Measurements from ENCODE around the gene IRAK3.
"Not testable (repeated sequence)": the region's sequence is repeated elsewhere in the genome, so short reads cannot be mapped to it uniquely, and the experiment has no call there.

Gene IRAK3

DNA sequence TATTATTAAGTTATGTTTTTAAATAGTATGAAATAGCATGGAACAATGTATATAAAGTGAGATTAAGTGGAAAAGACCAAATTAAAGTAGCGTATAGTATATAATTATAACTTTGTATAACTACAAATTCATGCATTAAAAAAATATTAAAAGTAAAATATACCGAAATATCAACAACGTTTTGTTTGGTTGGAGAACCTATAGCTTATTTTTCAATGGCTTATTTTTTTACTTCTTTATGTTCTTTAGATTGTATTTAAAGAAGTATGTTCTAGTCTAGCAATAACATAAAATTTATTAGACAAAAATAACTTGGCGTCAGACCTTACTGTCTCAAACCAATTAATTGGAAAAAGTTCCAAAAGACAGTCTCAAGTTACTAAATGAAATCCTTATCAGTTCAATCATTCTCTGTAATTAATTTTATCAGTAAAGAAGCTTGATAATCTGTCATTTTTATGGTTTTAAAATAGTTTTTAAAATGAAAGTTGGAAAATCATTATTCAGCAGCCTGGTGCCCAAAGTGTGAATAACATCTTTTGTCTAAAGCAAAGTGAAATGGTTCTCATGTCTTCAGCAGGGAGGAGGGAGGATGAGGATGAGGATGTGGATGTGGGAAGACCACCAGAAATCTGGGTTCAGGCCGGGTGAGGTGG lies 46.7 kb downstream of the IRAK3 start:
- H3K36me3 ChIP-seq (ENCODE audit: low read length), result no peaks in the 10 kb centered on the region
- H3K27me3 ChIP-seq (ENCODE audit: low read length), result no peaks in the 10 kb centered on the region
- no peaks in the 10 kb centered on the region for H3K9me3 ChIP-seq (ENCODE audit: insufficient read depth, low read length)
- H3F3A ChIP-seq (ENCODE audit: insufficient read depth), result peaks cover 8% of the 10 kb centered on the region; the same call in 1 of the 2 replicates
- H4K20me1 ChIP-seq (ENCODE audit: low read depth, low read length), result no peaks in the 10 kb centered on the region
- H3K4me2 ChIP-seq (ENCODE audit: low read depth, low read length, poor library complexity, severe bottlenecking), result peak overlapping the region; percentile 76
- no peaks in the 10 kb centered on the region for H3K9me2 ChIP-seq (replicated peaks; ENCODE audit: insufficient read depth, low read length)
- peak overlapping the region; percentile 53 for H3K4me3 ChIP-seq (ENCODE audit: insufficient read depth, low read length, poor library complexity, severe bottlenecking)
- H2AFZ ChIP-seq (ENCODE audit: low read depth, low read length, severe bottlenecking), result peak overlapping the region; percentile 72
- TF ChIP-seq EZH2phosphoT487 (conservative IDR thresholded peaks at IDR 0.05; ENCODE audit: low read length), result no peak
- TF ChIP-seq, protein P1, sequence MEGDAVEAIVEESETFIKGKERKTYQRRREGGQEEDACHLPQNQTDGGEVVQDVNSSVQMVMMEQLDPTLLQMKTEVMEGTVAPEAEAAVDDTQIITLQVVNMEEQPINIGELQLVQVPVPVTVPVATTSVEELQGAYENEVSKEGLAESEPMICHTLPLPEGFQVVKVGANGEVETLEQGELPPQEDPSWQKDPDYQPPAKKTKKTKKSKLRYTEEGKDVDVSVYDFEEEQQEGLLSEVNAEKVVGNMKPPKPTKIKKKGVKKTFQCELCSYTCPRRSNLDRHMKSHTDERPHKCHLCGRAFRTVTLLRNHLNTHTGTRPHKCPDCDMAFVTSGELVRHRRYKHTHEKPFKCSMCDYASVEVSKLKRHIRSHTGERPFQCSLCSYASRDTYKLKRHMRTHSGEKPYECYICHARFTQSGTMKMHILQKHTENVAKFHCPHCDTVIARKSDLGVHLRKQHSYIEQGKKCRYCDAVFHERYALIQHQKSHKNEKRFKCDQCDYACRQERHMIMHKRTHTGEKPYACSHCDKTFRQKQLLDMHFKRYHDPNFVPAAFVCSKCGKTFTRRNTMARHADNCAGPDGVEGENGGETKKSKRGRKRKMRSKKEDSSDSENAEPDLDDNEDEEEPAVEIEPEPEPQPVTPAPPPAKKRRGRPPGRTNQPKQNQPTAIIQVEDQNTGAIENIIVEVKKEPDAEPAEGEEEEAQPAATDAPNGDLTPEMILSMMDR (IDR thresholded peaks at IDR 0.05; ENCODE audit: insufficient read depth, low read length, poor library complexity, severe bottlenecking), result no peak
- no peak overlapping the region for H3K27ac ChIP-seq (ENCODE audit: low read depth, low read length)
- no peaks in the 10 kb centered on the region for H3K79me2 ChIP-seq (ENCODE audit: insufficient read depth, low read length)
- peak overlapping the region; percentile 47 for H3K9ac ChIP-seq (ENCODE audit: low read length)

DNA sequence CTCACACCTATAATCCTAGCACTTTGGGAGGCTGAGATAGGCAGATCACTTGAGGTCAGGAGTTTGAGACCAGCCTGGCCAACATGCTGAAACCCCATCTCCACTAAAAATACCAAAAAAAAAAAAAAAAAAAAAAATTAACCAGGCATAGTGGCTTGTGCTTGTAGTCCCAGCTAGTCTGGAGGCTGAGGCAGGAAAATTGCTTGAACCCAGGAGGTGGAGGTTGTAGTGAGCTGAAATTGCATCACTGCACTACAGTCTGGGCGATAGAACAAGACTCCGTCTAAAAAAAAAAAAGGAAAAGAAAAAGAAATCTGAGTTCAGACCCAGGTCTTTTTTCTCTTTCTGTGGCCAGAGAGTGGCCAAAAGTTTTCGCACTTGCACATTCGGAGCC lies 47.3 kb downstream of the IRAK3 start:
- not testable (repeated sequence) for H3K27me3 ChIP-seq (ENCODE audit: low read length); H3K36me3 ChIP-seq (ENCODE audit: low read length); H3K79me2 ChIP-seq (ENCODE audit: insufficient read depth, low read length); H4K20me1 ChIP-seq (ENCODE audit: low read depth, low read length); H3K9me2 ChIP-seq (replicated peaks; ENCODE audit: insufficient read depth, low read length); H3K27ac ChIP-seq (ENCODE audit: low read depth, low read length); H3K4me2 ChIP-seq (ENCODE audit: low read depth, low read length, poor library complexity, severe bottlenecking); H3K9ac ChIP-seq (ENCODE audit: low read length); H3F3A ChIP-seq (ENCODE audit: insufficient read depth); H3K9me3 ChIP-seq (ENCODE audit: insufficient read depth, low read length); H3K4me3 ChIP-seq (ENCODE audit: insufficient read depth, low read length, poor library complexity, severe bottlenecking); H2AFZ ChIP-seq (ENCODE audit: low read depth, low read length, severe bottlenecking)

DNA sequence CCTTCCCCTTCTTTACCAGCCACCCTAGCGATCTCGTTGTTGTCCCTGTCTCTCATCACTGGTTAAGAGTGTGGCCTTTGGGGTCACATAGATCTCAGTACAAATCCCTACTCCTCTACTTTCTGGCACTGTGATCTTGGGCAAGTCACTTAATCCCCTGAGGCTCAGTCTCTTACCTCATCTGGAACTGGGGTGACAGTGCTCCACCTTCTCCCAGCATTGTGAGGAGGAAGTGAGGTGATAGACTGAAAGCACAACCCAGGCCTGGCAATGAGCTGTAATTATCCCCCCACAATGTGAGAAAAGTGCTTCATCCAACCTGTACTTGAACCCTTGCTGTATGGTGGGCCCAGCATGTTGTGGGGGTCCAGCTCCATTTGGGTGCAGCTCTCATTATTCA lies 48.0 kb downstream of the IRAK3 start:
- H3K9ac ChIP-seq (ENCODE audit: low read length), result no peak overlapping the region
- no peaks in the 10 kb centered on the region for H4K20me1 ChIP-seq (ENCODE audit: low read depth, low read length)
- H3K79me2 ChIP-seq (ENCODE audit: insufficient read depth, low read length), result no peaks in the 10 kb centered on the region
- no peak overlapping the region for H3K27ac ChIP-seq (ENCODE audit: low read depth, low read length)
- peaks cover 8% of the 10 kb centered on the region; the same call in 1 of the 2 replicates for H3F3A ChIP-seq (ENCODE audit: insufficient read depth)
- no peak for TF ChIP-seq EZH2phosphoT487 (conservative IDR thresholded peaks at IDR 0.05; ENCODE audit: low read length)
- TF ChIP-seq, protein P1 (IDR thresholded peaks at IDR 0.05; ENCODE audit: insufficient read depth, low read length, poor library complexity, severe bottlenecking), result no peak
- H3K4me2 ChIP-seq (ENCODE audit: low read depth, low read length, poor library complexity, severe bottlenecking), result no peak overlapping the region
- H3K9me2 ChIP-seq (replicated peaks; ENCODE audit: insufficient read depth, low read length), result no peaks in the 10 kb centered on the region
- H3K4me3 ChIP-seq (ENCODE audit: insufficient read depth, low read length, poor library complexity, severe bottlenecking), result no peak overlapping the region
- no peaks in the 10 kb centered on the region for H3K36me3 ChIP-seq (ENCODE audit: low read length)
- no peak overlapping the region for H2AFZ ChIP-seq (ENCODE audit: low read depth, low read length, severe bottlenecking)
- no peaks in the 10 kb centered on the region for H3K9me3 ChIP-seq (ENCODE audit: insufficient read depth, low read length)
- no peaks in the 10 kb centered on the region for H3K27me3 ChIP-seq (ENCODE audit: low read length)

DNA sequence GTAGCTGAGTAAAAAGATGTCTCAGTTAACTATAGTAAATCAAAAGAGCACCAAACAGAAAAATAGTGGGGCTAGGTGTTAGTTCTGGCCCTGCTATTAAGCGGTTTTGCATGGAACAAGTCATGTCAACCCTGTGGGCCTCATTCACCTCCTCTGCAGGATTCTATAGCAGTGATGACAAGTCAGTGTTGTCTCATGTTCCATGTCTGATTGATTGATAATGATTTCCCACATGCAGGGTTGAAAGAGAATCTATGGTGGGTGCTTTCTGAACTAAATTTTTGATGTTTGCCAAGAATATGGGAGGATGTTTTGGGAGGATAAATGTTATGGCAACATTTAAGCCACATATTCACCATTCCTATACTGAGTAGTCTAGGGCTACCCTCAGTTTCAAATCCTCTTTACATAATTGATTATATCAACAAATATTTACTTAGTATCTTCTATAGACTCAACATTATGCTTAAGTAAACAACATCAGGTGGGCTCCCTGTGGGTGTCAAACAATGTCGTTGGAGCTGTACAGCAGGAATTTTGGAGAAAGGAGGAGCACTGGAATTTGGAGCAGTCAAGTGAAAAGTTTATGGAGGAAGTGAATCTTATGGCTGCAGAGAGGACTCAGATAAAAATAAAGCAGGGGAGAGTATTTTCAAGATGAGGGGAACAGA lies 48.6 kb downstream of the IRAK3 start:
- H3K9ac ChIP-seq (ENCODE audit: low read length), result no peak overlapping the region
- TF ChIP-seq EZH2phosphoT487 (conservative IDR thresholded peaks at IDR 0.05; ENCODE audit: low read length), result no peak
- TF ChIP-seq, protein P1 (IDR thresholded peaks at IDR 0.05; ENCODE audit: insufficient read depth, low read length, poor library complexity, severe bottlenecking), result no peak
- no peaks in the 10 kb centered on the region for H4K20me1 ChIP-seq (ENCODE audit: low read depth, low read length)
- peaks cover 5% of the 10 kb centered on the region; the same call in 1 of the 2 replicates for H3F3A ChIP-seq (ENCODE audit: insufficient read depth)
- H3K9me2 ChIP-seq (replicated peaks; ENCODE audit: insufficient read depth, low read length), result no peaks in the 10 kb centered on the region
- H3K9me3 ChIP-seq (ENCODE audit: insufficient read depth, low read length), result no peaks in the 10 kb centered on the region
- no peaks in the 10 kb centered on the region for H3K27me3 ChIP-seq (ENCODE audit: low read length)
- H3K4me2 ChIP-seq (ENCODE audit: low read depth, low read length, poor library complexity, severe bottlenecking), result no peak overlapping the region
- H3K79me2 ChIP-seq (ENCODE audit: insufficient read depth, low read length), result no peaks in the 10 kb centered on the region
- H3K36me3 ChIP-seq (ENCODE audit: low read length), result no peaks in the 10 kb centered on the region
- H2AFZ ChIP-seq (ENCODE audit: low read depth, low read length, severe bottlenecking), result no peak overlapping the region
- H3K27ac ChIP-seq (ENCODE audit: low read depth, low read length), result no peak overlapping the region
- H3K4me3 ChIP-seq (ENCODE audit: insufficient read depth, low read length, poor library complexity, severe bottlenecking), result no peak overlapping the region

All from SU-DHL-6 (cell line).